ENCODE measurements around the gene LYSMD4.

- TF ChIP-seq CTCF (IDR thresholded peaks at IDR 0.05) (no peak), POLR2A (IDR thresholded peaks at IDR 0.05) (no peak)
Observed at GRCh38 chr15:99753066-99753465, 19.8 kb upstream of the LYSMD4 start.

All from vagina (tissue), 2 donors.